Fibroblast of lung (primary cell): ENCODE data around the gene BMP6. TPM values are rescaled to one million over a fixed set of nuclear protein-coding genes. Genes with fewer than 3 reads are reported as not detected.

Experiments
- DNase-seq, 2 donors: peaks; one replicate each; pipeline versions ENCODE4 v3.0.0 to v3.0.0-alpha.2; 2010; ENCODE audit warnings: low read depth in 2 of 2
- H2AFZ ChIP-seq: 2 replicates; pipeline ENCODE4 v1.5.1; 2012; ENCODE audit warnings: low read length, control low read depth, inconsistent platforms
- H3K27ac ChIP-seq: 2 replicates; pipeline ENCODE4 v1.5.1; 2011; ENCODE audit warnings: low read length, control low read depth; ENCODE audit not compliant: insufficient read depth
- H3K27me3 ChIP-seq: 2 replicates; pipeline ENCODE4 v1.5.1; 2011; ENCODE audit warnings: mild to moderate bottlenecking, low read length; ENCODE audit not compliant: control insufficient read depth, insufficient read depth
- H3K36me3 ChIP-seq: 2 replicates; pipeline ENCODE4 v1.5.1; 2011; ENCODE audit warnings: low read length; ENCODE audit not compliant: control insufficient read depth, insufficient read depth
- H3K4me1 ChIP-seq: 2 replicates; pipeline ENCODE4 v1.5.1; 2011; ENCODE audit warnings: low read length; ENCODE audit not compliant: control insufficient read depth, insufficient read depth; ENCODE audit errors: extremely low read depth
- H3K4me2 ChIP-seq: 2 replicates; pipeline ENCODE4 v1.5.1; 2011; ENCODE audit warnings: low read length, control low read depth; ENCODE audit not compliant: insufficient read depth; ENCODE audit errors: extremely low read depth
- H3K4me3 ChIP-seq, 4 experiments: fragments of 200-600 bp in 1 of 4; sonication (generic) in 1 of 4; replicated peaks in 1 of 4; 2 replicates each; pipeline ENCODE4 v1.5.1; 2011 to 2016; ENCODE audit warnings: low read length in 4 of 4, low read depth in 3 of 4, mild to moderate bottlenecking in 3 of 4, control low read depth in 2 of 4, inconsistent platforms in 1 of 4, mixed read lengths in 1 of 4; ENCODE audit not compliant: insufficient read depth in 1 of 4; ENCODE audit errors: control extremely low read depth in 1 of 4
- H3K79me2 ChIP-seq: 2 replicates; pipeline ENCODE4 v1.5.1; 2012; ENCODE audit warnings: mild to moderate bottlenecking, low read length, inconsistent platforms; ENCODE audit not compliant: control insufficient read depth, insufficient read depth
- H3K9ac ChIP-seq: 2 replicates; pipeline ENCODE4 v1.5.1; 2011; ENCODE audit warnings: mild to moderate bottlenecking, low read length, control low read depth; ENCODE audit not compliant: insufficient read depth
- H3K9me3 ChIP-seq: 2 replicates; pipeline ENCODE4 v1.5.1; 2012; ENCODE audit warnings: low read depth, low read length; ENCODE audit not compliant: control insufficient read depth, insufficient read depth
- H4K20me1 ChIP-seq: 2 replicates; pipeline ENCODE4 v1.5.1; 2011; ENCODE audit warnings: low read length; ENCODE audit not compliant: control insufficient read depth, insufficient read depth; ENCODE audit errors: extremely low read depth
- EZH2 ChIP-seq: IDR thresholded peaks from 2 replicates; pipeline ENCODE4 v1.5.1; 2012; ENCODE audit warnings: low read length, control low read depth, mild to moderate bottlenecking; ENCODE audit errors: missing control alignments
- polyA plus RNA-seq, 2 donors: library from polyadenylated mRNA; depleted of rRNA in 1 of 2; stranded (reverse) in 1 of 2; unstranded in 1 of 2; fragments of >200 nt; gene quantifications; 2 replicates each; pipeline ENCODE4 v1.2.1, GENCODE V29; 2011 to 2012; ENCODE audit warnings: missing spikeins in 1 of 2
- total RNA-seq: library from RNA; depleted of rRNA; stranded (reverse); fragments of >200 nt; gene quantifications from 2 replicates; pipeline ENCODE4 v1.2.1, GENCODE V29; 2014
- TF ChIP-seq, protein P1 (sequence below), 2 donors: IDR thresholded peaks in 1 of 2; conservative IDR thresholded peaks in 1 of 2; 1 replicate in 1 of 2; 2 replicates in 1 of 2; pipeline ENCODE4 v1.5.1; 2011 to 2012; ENCODE audit warnings: low read length in 2 of 2, control low read depth in 1 of 2, inconsistent platforms in 1 of 2, low read depth in 1 of 2, mild to moderate bottlenecking in 1 of 2

BMP6 gene
- total and polyA plus RNA-seq, 2 donors (not counting 1 experiment from before 2014, with no cell fraction given) = under 0.01 to 0.20 TPM

DNA sequence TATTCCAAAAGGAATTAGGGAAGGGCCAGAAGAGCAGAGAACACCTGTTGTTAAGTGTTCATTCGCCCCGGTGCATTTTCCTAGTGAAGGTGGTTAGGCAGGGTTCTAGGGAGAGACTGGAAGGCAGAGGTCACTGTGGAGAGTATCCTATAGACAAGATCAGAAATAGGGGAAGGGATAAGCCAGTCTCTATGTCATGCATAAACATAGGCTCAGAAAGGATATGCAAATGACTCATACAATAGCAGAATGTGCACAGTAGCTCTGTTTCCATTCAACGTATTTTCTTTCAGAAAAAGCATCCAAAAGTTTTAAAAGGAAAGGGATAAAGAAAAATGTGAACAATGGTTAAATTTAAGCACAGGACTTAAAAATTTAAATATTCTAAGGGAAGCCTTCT, 47.4 kb downstream of the BMP6 start:
- TF ChIP-seq, protein P1, sequence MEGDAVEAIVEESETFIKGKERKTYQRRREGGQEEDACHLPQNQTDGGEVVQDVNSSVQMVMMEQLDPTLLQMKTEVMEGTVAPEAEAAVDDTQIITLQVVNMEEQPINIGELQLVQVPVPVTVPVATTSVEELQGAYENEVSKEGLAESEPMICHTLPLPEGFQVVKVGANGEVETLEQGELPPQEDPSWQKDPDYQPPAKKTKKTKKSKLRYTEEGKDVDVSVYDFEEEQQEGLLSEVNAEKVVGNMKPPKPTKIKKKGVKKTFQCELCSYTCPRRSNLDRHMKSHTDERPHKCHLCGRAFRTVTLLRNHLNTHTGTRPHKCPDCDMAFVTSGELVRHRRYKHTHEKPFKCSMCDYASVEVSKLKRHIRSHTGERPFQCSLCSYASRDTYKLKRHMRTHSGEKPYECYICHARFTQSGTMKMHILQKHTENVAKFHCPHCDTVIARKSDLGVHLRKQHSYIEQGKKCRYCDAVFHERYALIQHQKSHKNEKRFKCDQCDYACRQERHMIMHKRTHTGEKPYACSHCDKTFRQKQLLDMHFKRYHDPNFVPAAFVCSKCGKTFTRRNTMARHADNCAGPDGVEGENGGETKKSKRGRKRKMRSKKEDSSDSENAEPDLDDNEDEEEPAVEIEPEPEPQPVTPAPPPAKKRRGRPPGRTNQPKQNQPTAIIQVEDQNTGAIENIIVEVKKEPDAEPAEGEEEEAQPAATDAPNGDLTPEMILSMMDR (conservative IDR thresholded peaks at IDR 0.05 in 1 of 2, IDR thresholded peaks at IDR 0.05 in 1 of 2; ENCODE audit: low read depth in 1 of 2, low read length in 2 of 2) = no peak
- TF ChIP-seq EZH2 = no peak
- H3K4me3 ChIP-seq = no peak overlapping the region
- H3K9me3 ChIP-seq = no peaks in the 10 kb centered on the region
- H2AFZ ChIP-seq = no peak overlapping the region
- H3K36me3 ChIP-seq = no peaks in the 10 kb centered on the region
- H3K79me2 ChIP-seq = no peaks in the 10 kb centered on the region
- no peaks in the 10 kb centered on the region for H3K4me1 ChIP-seq
- no peak for DNase-seq
- no peak overlapping the region for H3K27ac ChIP-seq
- H3K4me2 ChIP-seq = no peak overlapping the region
- no peaks in the 10 kb centered on the region for H4K20me1 ChIP-seq
- no peak overlapping the region for H3K9ac ChIP-seq
- H3K27me3 ChIP-seq = no peaks in the 10 kb centered on the region

DNA sequence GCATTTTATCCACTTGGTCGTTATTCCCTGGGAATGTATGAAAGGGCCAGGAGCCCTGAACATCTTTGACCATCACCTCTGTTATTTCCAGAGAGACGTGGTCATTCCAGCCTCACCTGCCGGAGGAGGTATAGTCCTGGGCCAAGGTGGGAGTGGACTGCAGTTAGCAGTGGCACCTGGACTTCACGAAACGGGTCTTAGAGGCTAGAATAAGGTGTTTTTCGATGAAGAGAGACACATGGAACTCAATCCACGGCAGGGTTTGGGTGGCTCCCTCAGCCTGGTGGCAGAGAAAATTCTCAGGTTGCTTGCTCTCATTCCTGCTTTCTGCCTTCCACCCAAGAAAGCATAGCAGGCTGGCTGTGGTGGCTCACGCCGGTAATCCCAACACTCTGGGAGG, 48.0 kb downstream of the BMP6 start:
- H3K4me3 ChIP-seq = no peak overlapping the region
- H3K27ac ChIP-seq = no peak overlapping the region
- no peaks in the 10 kb centered on the region for H3K27me3 ChIP-seq
- no peak for DNase-seq
- TF ChIP-seq, protein P1 (conservative IDR thresholded peaks at IDR 0.05 in 1 of 2, IDR thresholded peaks at IDR 0.05 in 1 of 2; ENCODE audit: low read depth in 1 of 2, low read length in 2 of 2) = no peak
- no peak for TF ChIP-seq EZH2
- no peak overlapping the region for H3K9ac ChIP-seq
- H2AFZ ChIP-seq = no peak overlapping the region
- no peaks in the 10 kb centered on the region for H3K36me3 ChIP-seq
- H3K79me2 ChIP-seq = no peaks in the 10 kb centered on the region
- H3K4me2 ChIP-seq = no peak overlapping the region
- no peaks in the 10 kb centered on the region for H4K20me1 ChIP-seq
- H3K9me3 ChIP-seq = no peaks in the 10 kb centered on the region
- no peaks in the 10 kb centered on the region for H3K4me1 ChIP-seq

DNA sequence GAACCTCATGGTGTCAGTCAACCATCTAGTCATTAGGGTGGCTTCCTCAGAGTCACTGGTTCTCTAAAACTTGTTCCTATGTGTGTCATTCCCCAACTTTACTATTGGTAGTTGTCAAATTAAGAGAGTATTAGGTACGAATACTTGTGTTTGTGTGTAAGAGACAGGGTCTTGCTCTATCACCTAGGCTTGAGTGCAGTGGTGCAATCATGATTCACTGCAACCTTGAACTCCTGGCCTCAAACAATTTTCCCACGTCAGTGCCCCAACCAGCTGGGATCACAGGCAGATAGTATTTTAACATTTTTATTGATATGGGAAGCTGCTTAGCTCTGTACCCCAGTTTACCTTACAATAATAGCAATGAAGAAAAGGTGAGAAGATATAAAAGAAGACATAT, 50.6 kb downstream of the BMP6 start:
- no peaks in the 10 kb centered on the region for H4K20me1 ChIP-seq
- no peaks in the 10 kb centered on the region for H3K79me2 ChIP-seq

More for the DNA sequence above, 50.6 kb downstream of the BMP6 start:
- Histone ChIP-seq H3K9ac (no peak overlapping the region), H3K9me3 (no peaks in the 10 kb centered on the region), H2AFZ (no peak overlapping the region), H3K27ac (no peak overlapping the region), H3K36me3 (no peaks in the 10 kb centered on the region), H3K27me3 (no peaks in the 10 kb centered on the region), H3K4me3 (no peak overlapping the region), H3K4me1 (no peaks in the 10 kb centered on the region), H3K4me2 (no peak overlapping the region)
- no peak for TF ChIP-seq EZH2
- TF ChIP-seq, protein P1 (conservative IDR thresholded peaks at IDR 0.05 in 1 of 2, IDR thresholded peaks at IDR 0.05 in 1 of 2; ENCODE audit: low read depth in 1 of 2, low read length in 2 of 2) = no peak
- no peak for DNase-seq
